Measurements from ENCODE around the gene TMEM273.

DNA sequence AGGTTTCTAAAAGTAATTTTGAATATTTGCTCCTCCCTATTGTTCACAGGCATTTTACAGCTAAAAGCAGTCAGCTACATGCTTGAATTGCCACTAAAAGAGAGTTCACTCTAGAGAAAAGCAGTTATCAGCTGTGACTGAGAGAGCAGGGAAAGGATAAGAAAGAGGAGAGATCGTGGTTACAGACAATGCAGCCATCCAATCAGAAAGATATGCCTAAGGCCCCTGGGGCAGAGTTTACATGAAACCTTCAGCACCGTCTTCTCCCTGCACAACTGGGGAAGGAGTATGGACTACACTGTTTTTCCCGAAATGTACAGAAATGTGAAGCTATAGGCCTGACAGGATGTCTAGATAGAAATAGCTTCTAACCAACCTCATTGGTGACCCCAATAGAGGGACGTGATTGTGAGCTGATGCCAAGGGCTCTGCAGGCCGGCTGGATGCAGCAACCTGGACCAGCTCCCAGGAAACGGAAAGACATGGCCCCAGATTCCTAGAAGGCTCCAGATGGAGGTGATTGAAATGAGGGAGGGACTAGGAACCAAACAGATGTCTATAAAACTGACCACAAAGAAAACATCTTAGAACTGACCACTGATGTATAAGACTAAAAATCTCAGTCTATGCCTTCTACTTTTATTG, 69.6 kb downstream of the TMEM273 start:
- TF ChIP-seq ZNF565 (CRISPR knock-in tag; conservative IDR thresholded peaks at IDR 0.05; ENCODE audit: low read depth) (no peak), ZC3H10 (CRISPR knock-in tag; IDR thresholded peaks at IDR 0.05) (no peak), CSDC2 (CRISPR knock-in tag; IDR thresholded peaks at IDR 0.05) (no peak)
- TF ChIP-seq, protein P1, sequence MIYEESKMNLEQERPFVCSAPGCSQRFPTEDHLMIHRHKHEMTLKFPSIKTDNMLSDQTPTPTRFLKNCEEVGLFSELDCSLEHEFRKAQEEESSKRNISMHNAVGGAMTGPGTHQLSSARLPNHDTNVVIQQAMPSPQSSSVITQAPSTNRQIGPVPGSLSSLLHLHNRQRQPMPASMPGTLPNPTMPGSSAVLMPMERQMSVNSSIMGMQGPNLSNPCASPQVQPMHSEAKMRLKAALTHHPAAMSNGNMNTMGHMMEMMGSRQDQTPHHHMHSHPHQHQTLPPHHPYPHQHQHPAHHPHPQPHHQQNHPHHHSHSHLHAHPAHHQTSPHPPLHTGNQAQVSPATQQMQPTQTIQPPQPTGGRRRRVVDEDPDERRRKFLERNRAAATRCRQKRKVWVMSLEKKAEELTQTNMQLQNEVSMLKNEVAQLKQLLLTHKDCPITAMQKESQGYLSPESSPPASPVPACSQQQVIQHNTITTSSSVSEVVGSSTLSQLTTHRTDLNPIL (CRISPR knock-in tag; IDR thresholded peaks at IDR 0.05; ENCODE audit: low read depth): no peak

Measured in SK-N-SH treated with all-trans-retinoic acid at 6 μM for 48 hours (cell line).